Calu3 (cell line): ENCODE results near the gene TMPRSS2. TPM values are rescaled to one million over a fixed set of nuclear protein-coding genes. Genes with fewer than 3 reads are reported as not detected.

ENCODE experiments used
- BruUV-seq: library from RNA; stranded (reverse); fragments of 400-500 nt; replicated peaks from 2 replicates; lab custom pipeline; 2021; lab: Mats Ljungman, UMichigan
- CTCF ChIA-PET: fragments of 300-600 bp; sonication (Branson Sonifier 250); formaldehyde crosslinking; loops from one replicate; lab custom pipeline; 2022; ENCODE audit warnings: antibody characterized with exemption; lab: Charles Lee
- DNase-seq: peaks from one replicate; pipeline ENCODE4 v3.0.0; 2022
- H3K27ac Mint-ChIP-seq: one replicate; pipeline ENCODE4 v1.8.0; 2022; ENCODE audit warnings: mixed read lengths; ENCODE audit not compliant: unreplicated experiment
- H3K27me3 Mint-ChIP-seq: one replicate; pipeline ENCODE4 v1.8.0; 2022; ENCODE audit warnings: mixed read lengths; ENCODE audit not compliant: unreplicated experiment
- H3K36me3 Mint-ChIP-seq: one replicate; pipeline ENCODE4 v1.8.0; 2022; ENCODE audit warnings: mild to moderate bottlenecking, moderate library complexity, mixed read lengths; ENCODE audit not compliant: insufficient read depth, unreplicated experiment
- H3K4me1 Mint-ChIP-seq: one replicate; pipeline ENCODE4 v1.8.0; 2022; ENCODE audit warnings: mild to moderate bottlenecking, low read depth, mixed read lengths; ENCODE audit not compliant: unreplicated experiment
- H3K4me3 Mint-ChIP-seq: one replicate; pipeline ENCODE4 v1.8.0; 2022; ENCODE audit warnings: mild to moderate bottlenecking, low read depth, moderate library complexity, mixed read lengths; ENCODE audit not compliant: unreplicated experiment
- H3K9me3 Mint-ChIP-seq: one replicate; pipeline ENCODE4 v1.8.0; 2022; ENCODE audit warnings: low read depth, mixed read lengths; ENCODE audit not compliant: unreplicated experiment
- intact Hi-C: fragments of 100-400 bp; cut with micrococcal nuclease; formaldehyde crosslinking; loops from one replicate; pipeline ENCODE4 v1.10.0; 2022; ENCODE audit not compliant: unreplicated experiment
- total RNA-seq: library from RNA; stranded (reverse); gene quantifications from 2 replicates; pipeline ENCODE4 v1.2.3, GENCODE V29; 2022
- TF ChIP-seq, protein P1 (sequence below): fragments of 200-600 bp; IDR thresholded peaks from one replicate; pipeline ENCODE4 v1.8.0; 2022; ENCODE audit warnings: antibody characterized with exemption; ENCODE audit not compliant: unreplicated experiment

Gene TMPRSS2
- total RNA-seq, 1 experiment from 2014 or later, result 13.1 TPM

DNA sequence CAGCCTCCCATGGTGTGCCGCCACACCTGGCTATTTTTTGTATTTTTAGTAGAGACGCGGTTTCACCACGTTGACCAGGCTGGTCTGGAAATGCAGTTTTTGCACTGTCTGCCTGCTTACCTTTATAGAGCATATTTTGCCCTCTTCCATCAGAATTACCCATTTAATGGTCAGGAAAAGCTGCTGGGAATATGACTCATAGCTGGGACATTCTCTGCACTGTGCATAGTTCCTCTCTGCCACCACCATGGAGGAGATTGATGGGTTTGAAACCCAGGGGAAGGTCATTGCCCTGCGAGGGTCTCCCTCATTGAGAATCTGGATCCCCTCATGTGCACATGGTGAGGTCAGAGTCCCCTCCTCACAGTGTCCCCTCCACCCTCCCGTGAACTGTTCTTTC, 49.8 kb downstream of the TMPRSS2 start:
- CTCF ChIA-PET, result no interaction called here
- no peak overlapping the region for H3K27ac Mint-ChIP-seq
- H3K4me3 Mint-ChIP-seq, result no peak overlapping the region
- intact Hi-C loops, result no loop called here
- BruUV-seq, result no TSS peak
- no peak for DNase-seq
- peaks cover 13% of the 10 kb centered on the region for H3K4me1 Mint-ChIP-seq
- H3K36me3 Mint-ChIP-seq, result peaks cover 8% of the 10 kb centered on the region
- no peaks in the 10 kb centered on the region for H3K27me3 Mint-ChIP-seq
- TF ChIP-seq, protein P1, sequence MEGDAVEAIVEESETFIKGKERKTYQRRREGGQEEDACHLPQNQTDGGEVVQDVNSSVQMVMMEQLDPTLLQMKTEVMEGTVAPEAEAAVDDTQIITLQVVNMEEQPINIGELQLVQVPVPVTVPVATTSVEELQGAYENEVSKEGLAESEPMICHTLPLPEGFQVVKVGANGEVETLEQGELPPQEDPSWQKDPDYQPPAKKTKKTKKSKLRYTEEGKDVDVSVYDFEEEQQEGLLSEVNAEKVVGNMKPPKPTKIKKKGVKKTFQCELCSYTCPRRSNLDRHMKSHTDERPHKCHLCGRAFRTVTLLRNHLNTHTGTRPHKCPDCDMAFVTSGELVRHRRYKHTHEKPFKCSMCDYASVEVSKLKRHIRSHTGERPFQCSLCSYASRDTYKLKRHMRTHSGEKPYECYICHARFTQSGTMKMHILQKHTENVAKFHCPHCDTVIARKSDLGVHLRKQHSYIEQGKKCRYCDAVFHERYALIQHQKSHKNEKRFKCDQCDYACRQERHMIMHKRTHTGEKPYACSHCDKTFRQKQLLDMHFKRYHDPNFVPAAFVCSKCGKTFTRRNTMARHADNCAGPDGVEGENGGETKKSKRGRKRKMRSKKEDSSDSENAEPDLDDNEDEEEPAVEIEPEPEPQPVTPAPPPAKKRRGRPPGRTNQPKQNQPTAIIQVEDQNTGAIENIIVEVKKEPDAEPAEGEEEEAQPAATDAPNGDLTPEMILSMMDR, result no peak
- no peaks in the 10 kb centered on the region for H3K9me3 Mint-ChIP-seq

DNA sequence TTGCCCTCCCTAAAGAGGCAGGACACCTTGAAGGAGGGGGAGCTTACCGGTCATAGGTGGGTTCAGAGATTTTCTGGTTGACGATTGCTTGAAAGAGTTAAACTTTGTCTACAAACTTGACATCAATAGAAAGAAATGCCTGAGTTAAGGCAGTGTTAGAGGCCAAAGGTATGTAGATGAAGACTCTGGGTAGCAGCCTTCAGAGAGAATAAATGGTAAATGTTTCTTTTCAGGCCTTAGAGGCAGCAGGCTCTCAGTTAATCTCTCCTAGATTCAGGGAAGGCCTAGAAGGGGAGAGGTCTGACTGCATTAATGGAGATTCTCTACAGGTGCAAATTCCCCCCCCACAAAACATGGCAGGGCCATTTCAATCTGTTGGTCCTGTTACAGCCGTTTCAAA, 54.2 kb downstream of the TMPRSS2 start:
- CTCF ChIA-PET, result no interaction called here
- H3K9me3 Mint-ChIP-seq, result no peaks in the 10 kb centered on the region
- no peaks in the 10 kb centered on the region for H3K36me3 Mint-ChIP-seq
- no TSS peak for BruUV-seq
- intact Hi-C loops, result no loop called here
- TF ChIP-seq, protein P1, result no peak
- no peaks in the 10 kb centered on the region for H3K4me1 Mint-ChIP-seq
- DNase-seq, result no peak
- H3K27me3 Mint-ChIP-seq, result no peaks in the 10 kb centered on the region
- H3K4me3 Mint-ChIP-seq, result no peak overlapping the region
- H3K27ac Mint-ChIP-seq, result no peak overlapping the region

DNA sequence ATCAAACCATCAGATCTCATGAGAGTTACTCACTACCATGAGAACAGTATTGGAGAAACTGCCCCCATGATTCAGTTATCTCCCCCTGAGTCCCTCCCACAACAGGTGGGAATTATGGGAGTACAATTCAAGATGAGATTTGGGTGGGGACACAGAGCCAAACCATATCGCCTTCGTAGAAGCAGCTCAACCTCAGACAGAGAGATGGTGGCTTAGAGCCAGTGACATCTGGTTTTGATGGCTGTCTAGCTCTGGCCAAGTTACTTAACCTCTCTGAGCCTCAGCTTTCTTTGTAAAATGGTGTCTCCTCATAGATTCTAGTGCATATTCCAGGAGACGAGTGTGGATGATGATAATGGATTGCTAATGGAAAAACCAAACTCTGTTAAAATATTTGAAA, 54.8 kb downstream of the TMPRSS2 start:
- Mint-ChIP-seq H3K36me3 (no peaks in the 10 kb centered on the region), H3K9me3 (no peaks in the 10 kb centered on the region), H3K27ac (no peak overlapping the region), H3K4me3 (no peak overlapping the region), H3K27me3 (no peaks in the 10 kb centered on the region), H3K4me1 (no peaks in the 10 kb centered on the region)
- intact Hi-C loops, result no loop called here
- BruUV-seq, result no TSS peak
- TF ChIP-seq, protein P1, result no peak
- CTCF ChIA-PET, result no interaction called here
- no peak for DNase-seq

DNA sequence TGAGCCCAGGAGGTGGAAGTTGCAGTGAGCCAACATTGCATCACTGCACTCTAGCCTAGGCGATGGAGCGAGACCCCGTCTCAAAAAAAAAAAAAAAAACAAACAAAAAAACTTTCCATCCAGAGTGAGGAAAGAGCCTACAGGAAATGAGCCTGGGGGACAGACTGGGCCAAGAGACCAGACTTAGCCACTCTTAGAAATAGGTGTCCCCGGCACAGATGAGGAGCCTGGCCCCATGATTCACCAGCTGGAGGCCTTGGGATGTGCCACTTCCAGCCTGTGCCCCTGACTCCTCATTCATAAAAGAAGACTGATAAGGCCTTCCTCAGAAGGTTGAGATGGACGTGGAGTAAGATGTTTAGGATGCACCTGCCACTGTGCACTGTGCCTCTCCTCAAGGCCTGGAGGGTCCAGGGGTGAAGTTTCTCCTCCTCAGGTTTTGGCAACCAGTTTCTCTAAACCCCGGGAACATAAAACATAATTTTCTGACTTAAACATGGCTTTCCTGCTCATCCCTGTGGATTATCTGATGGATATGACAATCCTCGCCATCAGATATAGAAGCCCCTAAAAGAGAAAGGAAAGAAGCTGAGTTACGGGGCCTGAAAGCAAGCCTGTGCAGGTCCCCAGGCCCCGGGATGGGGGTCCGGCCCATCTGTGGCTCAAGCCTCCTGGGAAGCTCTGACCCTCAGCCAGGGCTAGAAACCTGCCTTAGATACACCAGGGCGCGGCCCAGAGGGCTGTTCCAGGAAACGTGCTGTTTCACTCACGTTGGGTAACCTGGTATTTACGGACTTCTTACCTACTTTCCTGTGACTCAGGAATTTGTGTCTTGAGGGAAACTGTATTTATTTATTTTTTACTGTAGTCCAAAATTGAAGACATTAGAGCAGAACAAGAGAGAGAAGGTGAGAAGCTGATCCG, 55.9 kb downstream of the TMPRSS2 start:
- no peaks in the 10 kb centered on the region for H3K9me3 Mint-ChIP-seq
- intact Hi-C loops, result no loop called here
- H3K4me1 Mint-ChIP-seq, result no peaks in the 10 kb centered on the region
- no peak for DNase-seq
- H3K36me3 Mint-ChIP-seq, result peaks cover 5% of the 10 kb centered on the region
- no peak overlapping the region for H3K27ac Mint-ChIP-seq
- BruUV-seq, result no TSS peak
- no peaks in the 10 kb centered on the region for H3K27me3 Mint-ChIP-seq
- H3K4me3 Mint-ChIP-seq, result no peak overlapping the region
- TF ChIP-seq, protein P1, result no peak
- CTCF ChIA-PET, result no interaction called here
